Trophoblast cell (in vitro differentiated cells and primary cell): ENCODE results near the gene AGBL1.

Experiments used
- DNase-seq, 2 donors: peaks; one replicate each; pipeline ENCODE4 v3.0.0-alpha.2; 2016
- H2AFZ ChIP-seq: 2 replicates; pipeline ENCODE4 v1.6.1; 2013; ENCODE audit warnings: low read length, moderate library complexity, mild to moderate bottlenecking; ENCODE audit not compliant: insufficient read depth, poor library complexity
- H2AK5ac ChIP-seq: 2 replicates; pipeline ENCODE4 v1.6.1; 2013; ENCODE audit warnings: mild to moderate bottlenecking, low read length
- H2BK120ac ChIP-seq: 2 replicates; pipeline ENCODE4 v1.6.1; 2013; ENCODE audit warnings: low read length, mild to moderate bottlenecking, moderate library complexity; ENCODE audit not compliant: insufficient read depth, poor library complexity
- H2BK12ac ChIP-seq: 2 replicates; pipeline ENCODE4 v1.6.1; 2013; ENCODE audit warnings: mild to moderate bottlenecking, low read length, moderate library complexity
- H2BK5ac ChIP-seq: 2 replicates; pipeline ENCODE4 v1.6.1; 2013; ENCODE audit warnings: low read length, low read depth, moderate library complexity, mild to moderate bottlenecking; ENCODE audit not compliant: poor library complexity
- H3K14ac ChIP-seq: 2 replicates; pipeline ENCODE4 v1.6.1; 2013; ENCODE audit warnings: mild to moderate bottlenecking, low read length
- H3K18ac ChIP-seq: 2 replicates; pipeline ENCODE4 v1.6.1; 2013; ENCODE audit warnings: mild to moderate bottlenecking, low read length
- H3K23ac ChIP-seq: 2 replicates; pipeline ENCODE4 v1.6.1; 2013; ENCODE audit warnings: low read length
- H3K27ac ChIP-seq: 2 replicates; pipeline ENCODE4 v1.5.1; 2013; ENCODE audit warnings: low read depth, mild to moderate bottlenecking, inconsistent platforms, low read length, moderate library complexity
- H3K27me3 ChIP-seq: 2 replicates; pipeline ENCODE4 v1.6.1; 2013; ENCODE audit warnings: inconsistent platforms, mild to moderate bottlenecking, low read length, moderate library complexity; ENCODE audit not compliant: insufficient read depth
- H3K36me3 ChIP-seq, 2 experiments: 1 replicate in 1 of 2; 2 replicates in 1 of 2; pipeline ENCODE4 v1.6.1; 2013; ENCODE audit warnings: low read length in 2 of 2, mild to moderate bottlenecking in 2 of 2, moderate library complexity in 1 of 2; ENCODE audit not compliant: insufficient read depth in 2 of 2, control insufficient read depth in 1 of 2
- H3K4ac ChIP-seq: 2 replicates; pipeline ENCODE4 v1.6.1; 2013; ENCODE audit warnings: low read depth, mild to moderate bottlenecking, low read length, moderate library complexity
- H3K4me1 ChIP-seq, 2 experiments: 1 replicate in 1 of 2; 2 replicates in 1 of 2; pipeline ENCODE4 v1.6.1; 2013; ENCODE audit warnings: low read length in 2 of 2, mild to moderate bottlenecking in 2 of 2, moderate library complexity in 1 of 2; ENCODE audit not compliant: insufficient read depth in 2 of 2, control insufficient read depth in 1 of 2
- H3K4me2 ChIP-seq: 2 replicates; pipeline ENCODE4 v1.6.1; 2013; ENCODE audit warnings: inconsistent platforms, mild to moderate bottlenecking, low read length, moderate library complexity
- H3K4me3 ChIP-seq: 2 replicates; pipeline ENCODE4 v1.5.1; 2013; ENCODE audit warnings: mild to moderate bottlenecking, low read depth, low read length, inconsistent platforms
- H3K79me1 ChIP-seq: one replicate; pipeline ENCODE4 v1.6.1; 2013; ENCODE audit warnings: low read length
- H3K79me2 ChIP-seq: 2 replicates; pipeline ENCODE4 v1.6.1; 2013; ENCODE audit warnings: low read length, mild to moderate bottlenecking; ENCODE audit not compliant: control insufficient read depth, insufficient read depth, poor library complexity
- H3K9ac ChIP-seq: 2 replicates; pipeline ENCODE4 v1.6.1; 2013; ENCODE audit warnings: mild to moderate bottlenecking, low read length
- H3K9me3 ChIP-seq: 2 replicates; pipeline ENCODE4 v1.6.1; 2013; ENCODE audit warnings: low read depth, mild to moderate bottlenecking, control low read depth, inconsistent platforms, low read length; ENCODE audit not compliant: insufficient read depth
- H4K12ac ChIP-seq: 2 replicates; pipeline ENCODE4 v1.6.1; 2013; ENCODE audit warnings: low read depth, mild to moderate bottlenecking, low read length, moderate library complexity
- H4K8ac ChIP-seq: 2 replicates; pipeline ENCODE4 v1.6.1; 2013; ENCODE audit warnings: low read depth, mild to moderate bottlenecking, low read length, moderate library complexity
- H4K91ac ChIP-seq: one replicate; pipeline ENCODE4 v1.6.1; 2013; ENCODE audit warnings: low read depth, mild to moderate bottlenecking, low read length, moderate library complexity
- WGBS: extraction: QIAGEN DNeasy Blood & Tissue Kit; methylation state at CpG from one replicate; pipeline ENCODE4 v1.1.7; 2013; ENCODE audit warnings: missing lambda C conversion rate; ENCODE audit not compliant: insufficient read length, insufficient coverage; ENCODE audit errors: extremely low coverage; 5-methylcytosine and 5-hydroxymethylcytosine counted together

Gene AGBL1

GRCh38 chr15:86616771-86617170 is 537.1 kb downstream of the AGBL1 start:
- no peaks in the 10 kb centered on the region for H3K9me3 ChIP-seq
- H3K4me2 ChIP-seq: no peak overlapping the region
- no peak overlapping the region for H4K12ac ChIP-seq
- no peak overlapping the region for H3K18ac ChIP-seq
- no peak overlapping the region for H2AK5ac ChIP-seq
- no peak overlapping the region for H4K8ac ChIP-seq
- H2BK120ac ChIP-seq: no peak overlapping the region
- H3K14ac ChIP-seq: no peak overlapping the region
- DNase-seq: no peak
- H4K91ac ChIP-seq: no peak overlapping the region
- no peak overlapping the region for H3K23ac ChIP-seq
- H3K4ac ChIP-seq: no peak overlapping the region
- H3K9ac ChIP-seq: no peak overlapping the region
- no peak overlapping the region for H3K27ac ChIP-seq
- no peak overlapping the region for H3K4me3 ChIP-seq
- no peaks in the 10 kb centered on the region for H3K79me1 ChIP-seq
- H2BK12ac ChIP-seq: no peak overlapping the region
- no peaks in the 10 kb centered on the region for H3K36me3 ChIP-seq
- no CpG with 5 or more reads among the region's 1 CpG for WGBS
- no peak overlapping the region for H2BK5ac ChIP-seq
- no peak overlapping the region for H2AFZ ChIP-seq
- H3K27me3 ChIP-seq: no peaks in the 10 kb centered on the region
- peaks cover 5% of the 10 kb centered on the region in 2 experiments for H3K4me1 ChIP-seq
- no peaks in the 10 kb centered on the region for H3K79me2 ChIP-seq

DNA sequence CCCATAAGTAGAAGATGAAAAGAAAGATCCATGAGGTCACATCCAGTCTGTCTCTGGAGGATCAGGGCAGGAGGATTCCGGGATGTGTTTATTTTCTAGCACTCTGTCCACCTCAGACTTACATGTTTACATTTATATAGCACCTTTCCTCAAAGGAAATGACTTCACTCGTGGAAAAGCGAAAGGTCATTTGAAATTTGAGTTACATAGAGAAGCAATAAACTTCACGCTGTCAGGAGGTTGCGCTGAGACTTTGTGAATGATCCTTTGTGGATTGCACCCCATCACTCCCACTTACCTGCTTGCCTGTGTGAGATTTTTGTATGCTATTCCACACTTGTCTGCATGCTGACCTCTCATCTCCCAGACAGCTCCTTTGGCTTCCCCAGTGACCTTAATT is 540.5 kb downstream of the AGBL1 start:
- Histone ChIP-seq H3K4me1 (peaks cover 5 to 10% of the 10 kb centered on the region in 2 experiments), H3K9me3 (no peaks in the 10 kb centered on the region), H4K12ac (no peak overlapping the region), H2BK5ac (no peak overlapping the region), H3K36me3 (no peaks in the 10 kb centered on the region), H3K23ac (no peak overlapping the region), H3K79me1 (peaks cover 3% of the 10 kb centered on the region), H3K4ac (no peak overlapping the region), H4K91ac (no peak overlapping the region), H3K79me2 (no peaks in the 10 kb centered on the region), H3K27me3 (no peaks in the 10 kb centered on the region), H4K8ac (no peak overlapping the region), H3K9ac (no peak overlapping the region), H2BK120ac (no peak overlapping the region), H3K27ac (no peak overlapping the region), H2BK12ac (peak overlapping the region; percentile 43), H3K18ac (no peak overlapping the region), H3K4me3 (no peak overlapping the region), H2AFZ (no peak overlapping the region), H3K4me2 (no peak overlapping the region), H2AK5ac (no peak overlapping the region), H3K14ac (no peak overlapping the region)
- WGBS: no CpG with 5 or more reads among the region's 5 CpGs
- no peak for DNase-seq

DNA sequence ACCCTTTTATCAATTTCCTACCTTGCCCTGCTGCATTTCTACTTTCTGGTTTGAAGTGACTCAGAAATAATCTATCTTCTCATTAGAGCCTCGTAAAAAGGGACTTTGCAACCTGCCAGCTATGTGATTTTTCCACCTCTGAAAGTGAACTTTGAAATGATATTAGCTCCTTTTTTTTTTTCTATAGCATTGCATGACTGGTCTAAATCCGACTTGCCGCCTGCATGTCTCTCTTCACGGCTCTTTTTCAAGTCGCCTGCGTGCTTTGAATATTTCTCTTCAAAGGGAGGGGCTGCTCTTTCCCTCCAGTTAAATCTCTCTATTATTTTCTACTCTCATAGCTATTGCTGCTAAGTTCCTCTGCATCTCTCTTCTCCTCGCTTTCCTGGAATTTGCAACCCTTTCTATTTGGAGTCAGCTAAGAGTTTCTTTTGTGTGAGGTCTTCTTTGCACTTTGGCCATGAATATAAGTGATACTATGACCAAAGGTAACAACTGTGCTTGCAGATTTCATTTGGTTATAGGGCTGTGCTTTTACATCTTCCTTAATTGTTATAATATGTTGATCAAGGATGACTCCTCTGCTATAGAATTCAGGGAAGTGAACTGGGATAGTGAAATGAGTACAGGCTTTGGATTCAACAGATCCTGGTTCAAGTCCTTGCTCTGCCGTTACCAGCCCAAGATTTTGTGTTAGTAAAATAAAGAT is 541.1 kb downstream of the AGBL1 start:
- Histone ChIP-seq H4K91ac (no peak overlapping the region), H3K27ac (no peak overlapping the region), H2BK12ac (no peak overlapping the region), H2AFZ (no peak overlapping the region), H3K79me1 (peaks cover 3% of the 10 kb centered on the region), H3K9ac (no peak overlapping the region), H3K79me2 (no peaks in the 10 kb centered on the region), H3K4me1 (peaks cover 5 to 10% of the 10 kb centered on the region in 2 experiments), H2AK5ac (no peak overlapping the region), H3K4me2 (no peak overlapping the region), H4K12ac (no peak overlapping the region), H3K9me3 (no peaks in the 10 kb centered on the region), H3K36me3 (no peaks in the 10 kb centered on the region), H3K4ac (no peak overlapping the region), H2BK120ac (no peak overlapping the region), H3K27me3 (no peaks in the 10 kb centered on the region), H3K23ac (no peak overlapping the region), H4K8ac (no peak overlapping the region), H3K4me3 (no peak overlapping the region), H3K18ac (no peak overlapping the region), H2BK5ac (no peak overlapping the region), H3K14ac (no peak overlapping the region)
- no peak for DNase-seq
- no CpG with 5 or more reads among the region's 8 CpGs for WGBS

DNA sequence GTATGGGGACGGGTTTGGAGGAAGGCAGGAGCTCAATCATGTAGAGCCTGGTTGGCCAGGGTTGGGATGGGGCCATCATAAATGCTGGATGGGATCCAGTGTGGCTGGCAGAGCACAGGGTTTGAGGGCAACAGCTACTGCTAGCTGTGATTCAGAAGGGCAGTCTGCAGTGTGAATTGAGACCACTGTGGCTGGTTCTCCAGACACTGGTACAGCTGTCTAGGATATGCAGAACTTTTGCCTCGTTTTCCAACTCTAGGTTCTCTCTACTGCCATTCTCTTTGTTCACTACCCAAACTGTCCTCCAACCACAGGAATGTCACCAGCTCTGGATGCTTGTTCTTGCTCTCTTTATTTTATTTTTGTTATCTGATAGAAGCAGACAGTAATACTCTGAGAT is 543.6 kb downstream of the AGBL1 start:
- Histone ChIP-seq H3K23ac (no peak overlapping the region), H4K12ac (no peak overlapping the region), H3K4me2 (no peak overlapping the region), H2AK5ac (no peak overlapping the region), H3K79me2 (no peaks in the 10 kb centered on the region), H3K18ac (no peak overlapping the region), H3K9me3 (no peaks in the 10 kb centered on the region), H3K36me3 (no peaks in the 10 kb centered on the region), H3K4ac (no peak overlapping the region), H3K4me3 (no peak overlapping the region), H3K14ac (no peak overlapping the region), H3K27ac (no peak overlapping the region), H2BK5ac (no peak overlapping the region), H2BK12ac (no peak overlapping the region), H3K27me3 (no peaks in the 10 kb centered on the region), H2AFZ (no peak overlapping the region), H2BK120ac (no peak overlapping the region), H4K91ac (no peak overlapping the region), H3K79me1 (peaks cover 3% of the 10 kb centered on the region), H3K4me1 (peaks cover 5 to 10% of the 10 kb centered on the region in 2 experiments), H3K9ac (no peak overlapping the region), H4K8ac (no peak overlapping the region)
- WGBS: no CpG with 5 or more reads among the region's 2 CpGs
- DNase-seq: no peak
